Measurements from ENCODE around the gene C2orf49. TPM values are rescaled to one million over a fixed set of nuclear protein-coding genes. Genes with fewer than 3 reads are reported as not detected.

Gene C2orf49
- total RNA-seq, 6 experiments from 2014 or later, result 17.7 to 25.4 (median 20.0) TPM

GRCh38 chr2:105338020-105338385 lies 663 bp downstream of the C2orf49 start:
- peaks cover 26% of the 10 kb centered on the region for H3K4me1 Mint-ChIP-seq (ENCODE audit: low read depth)
- no peak for DNase-seq
- no peaks in the 10 kb centered on the region for H3K27me3 Mint-ChIP-seq (ENCODE audit: insufficient read depth)

GRCh38 chr2:105339414-105339813 lies 2.1 kb downstream of the C2orf49 start:
- no peak overlapping the region for H3K27ac Mint-ChIP-seq
- H3K9me3 Mint-ChIP-seq, result no peaks in the 10 kb centered on the region
- H3K4me1 Mint-ChIP-seq (ENCODE audit: low read depth), result peaks cover 26% of the 10 kb centered on the region
- H3K4me3 Mint-ChIP-seq, result peak overlapping the region; percentile 96
- TF ChIP-seq CTCF (IDR thresholded peaks at IDR 0.05), result no peak
- peaks cover 13% of the 10 kb centered on the region; the same call in 1 of the 2 replicates for H3K36me3 Mint-ChIP-seq (ENCODE audit: low read depth)
- no peak for DNase-seq
- no peaks in the 10 kb centered on the region for H3K27me3 Mint-ChIP-seq (ENCODE audit: insufficient read depth)

More at GRCh38 chr2:105338020-105338385, 663 bp downstream of the C2orf49 start:
- Mint-ChIP-seq H3K27ac (peak overlapping the region; percentile 100), H3K36me3 (ENCODE audit: low read depth) (peaks cover 13% of the 10 kb centered on the region; the same call in 1 of the 2 replicates), H3K9me3 (no peaks in the 10 kb centered on the region), H3K4me3 (peak overlapping the region; percentile 96)
- no peak for TF ChIP-seq CTCF (IDR thresholded peaks at IDR 0.05)

- Mint-ChIP-seq H3K27me3 (ENCODE audit: insufficient read depth) (no peaks in the 10 kb centered on the region), H3K4me3 (no peak overlapping the region), H3K36me3 (ENCODE audit: low read depth) (peaks cover 16% of the 10 kb centered on the region), H3K27ac (no peak overlapping the region; the same call in 1 of the 2 replicates), H3K9me3 (no peaks in the 10 kb centered on the region), H3K4me1 (ENCODE audit: low read depth) (peaks cover 5% of the 10 kb centered on the region)
- peak; percentile 53 for DNase-seq
- peak; percentile 79 for TF ChIP-seq CTCF (IDR thresholded peaks at IDR 0.05)
Measured at GRCh38 chr2:105344704-105345345, 7.5 kb downstream of the C2orf49 start.

GRCh38 chr2:105357122-105357521 lies 19.8 kb downstream of the C2orf49 start:
- Mint-ChIP-seq H3K4me3 (no peak overlapping the region), H3K4me1 (ENCODE audit: low read depth) (peaks cover 36% of the 10 kb centered on the region), H3K27ac (peak overlapping the region; percentile 22; the same call in 1 of the 2 replicates), H3K27me3 (ENCODE audit: insufficient read depth) (peaks cover 7% of the 10 kb centered on the region; the same call in 1 of the 2 replicates), H3K36me3 (ENCODE audit: low read depth) (peaks cover 38% of the 10 kb centered on the region), H3K9me3 (no peaks in the 10 kb centered on the region)
- no peak for DNase-seq
- TF ChIP-seq CTCF (IDR thresholded peaks at IDR 0.05), result no peak

- Mint-ChIP-seq H3K27ac (peak overlapping the region; percentile 65), H3K9me3 (no peaks in the 10 kb centered on the region)
Measured at GRCh38 chr2:105358593-105358992, 21.3 kb downstream of the C2orf49 start.

More at GRCh38 chr2:105358593-105358992, 21.3 kb downstream of the C2orf49 start:
- no peak for DNase-seq
- Mint-ChIP-seq H3K4me3 (no peak overlapping the region), H3K4me1 (ENCODE audit: low read depth) (peaks cover 48% of the 10 kb centered on the region), H3K36me3 (ENCODE audit: low read depth) (peaks cover 53% of the 10 kb centered on the region), H3K27me3 (ENCODE audit: insufficient read depth) (peaks cover 4% of the 10 kb centered on the region; the same call in 1 of the 2 replicates)
- TF ChIP-seq CTCF (IDR thresholded peaks at IDR 0.05), result no peak

All from HFFc6 (cell line).